Kidney epithelial cell (primary cell): ENCODE results near the gene DHRS2. TPM values are rescaled to one million over a fixed set of nuclear protein-coding genes. Genes with fewer than 3 reads are reported as not detected.

Experiments
- DNase-seq: peaks from one replicate; pipeline ENCODE4 v3.0.0-alpha.2; 2010; ENCODE audit warnings: low read depth
- H3K27me3 ChIP-seq: 2 replicates; pipeline ENCODE4 v1.6.0; 2011; ENCODE audit warnings: low read length; ENCODE audit not compliant: control insufficient read depth, insufficient read depth
- H3K36me3 ChIP-seq: 2 replicates; pipeline ENCODE4 v1.5.1; 2011; ENCODE audit warnings: low read length; ENCODE audit not compliant: control insufficient read depth, insufficient read depth
- H3K4me3 ChIP-seq: 2 replicates; pipeline ENCODE4 v1.5.1; 2011; ENCODE audit warnings: low read depth, mild to moderate bottlenecking, control low read depth, low read length
- CTCF ChIP-seq: IDR thresholded peaks from 2 replicates; pipeline ENCODE4 v1.5.1; 2011; ENCODE audit warnings: mild to moderate bottlenecking, moderate library complexity, low read length, control low read depth, inconsistent platforms; ENCODE audit not compliant: insufficient read depth, poor library complexity, severe bottlenecking
- total RNA-seq: library from RNA; depleted of rRNA; stranded (reverse); fragments of >200 nt; gene quantifications from 2 replicates; pipeline ENCODE4 v1.2.3, GENCODE V29; 2015

The DHRS2 gene
- total RNA-seq, 1 donor from 2014 or later, result 3.6 TPM

- H3K4me3 ChIP-seq, result no peak overlapping the region
- H3K27me3 ChIP-seq, result no peaks in the 10 kb centered on the region
- H3K36me3 ChIP-seq, result no peaks in the 10 kb centered on the region
- no peak for DNase-seq
- TF ChIP-seq CTCF, result no peak
Measured at GRCh38 chr14:23621932-23622730, 14.0 kb upstream of the DHRS2 start.

GRCh38 chr14:23622990-23623389 lies 13.2 kb upstream of the DHRS2 start:
- H3K36me3 ChIP-seq, result no peaks in the 10 kb centered on the region
- H3K27me3 ChIP-seq, result no peaks in the 10 kb centered on the region
- H3K4me3 ChIP-seq, result no peak overlapping the region
- no peak for TF ChIP-seq CTCF
- no peak for DNase-seq

GRCh38 chr14:23623962-23624361 lies 12.2 kb upstream of the DHRS2 start:
- H3K36me3 ChIP-seq, result no peaks in the 10 kb centered on the region
- H3K4me3 ChIP-seq, result no peak overlapping the region
- no peak for DNase-seq
- TF ChIP-seq CTCF, result no peak
- H3K27me3 ChIP-seq, result no peaks in the 10 kb centered on the region

- TF ChIP-seq CTCF, result no peak
- no peak for DNase-seq
- Histone ChIP-seq H3K4me3 (no peak overlapping the region), H3K36me3 (no peaks in the 10 kb centered on the region), H3K27me3 (no peaks in the 10 kb centered on the region)
Measured at GRCh38 chr14:23624830-23625404, 11.2 kb upstream of the DHRS2 start.

- Histone ChIP-seq H3K27me3 (no peaks in the 10 kb centered on the region), H3K36me3 (no peaks in the 10 kb centered on the region), H3K4me3 (no peak overlapping the region)
- no peak for TF ChIP-seq CTCF
- DNase-seq, result no peak
Measured at GRCh38 chr14:23626946-23627345, 9.2 kb upstream of the DHRS2 start.
